ENCODE measurements around the gene CDH15.
A peak's percentile ranks its signal among the peaks of the same experiment; 100 is the strongest.

Gene CDH15

DNA sequence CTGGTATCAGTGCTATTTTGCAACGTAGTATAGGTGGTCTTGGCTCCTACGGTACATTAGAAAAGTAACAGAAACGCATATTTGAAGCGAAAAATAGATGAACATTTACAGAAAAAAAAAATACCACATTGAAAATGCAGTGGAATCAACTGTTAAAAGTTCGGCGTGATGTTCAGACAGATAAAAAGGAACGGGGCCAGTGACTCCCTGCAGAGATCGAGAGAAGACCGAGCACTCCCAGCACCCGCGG lies 45.5 kb downstream of the CDH15 start:
- TF ChIP-seq, protein P1, sequence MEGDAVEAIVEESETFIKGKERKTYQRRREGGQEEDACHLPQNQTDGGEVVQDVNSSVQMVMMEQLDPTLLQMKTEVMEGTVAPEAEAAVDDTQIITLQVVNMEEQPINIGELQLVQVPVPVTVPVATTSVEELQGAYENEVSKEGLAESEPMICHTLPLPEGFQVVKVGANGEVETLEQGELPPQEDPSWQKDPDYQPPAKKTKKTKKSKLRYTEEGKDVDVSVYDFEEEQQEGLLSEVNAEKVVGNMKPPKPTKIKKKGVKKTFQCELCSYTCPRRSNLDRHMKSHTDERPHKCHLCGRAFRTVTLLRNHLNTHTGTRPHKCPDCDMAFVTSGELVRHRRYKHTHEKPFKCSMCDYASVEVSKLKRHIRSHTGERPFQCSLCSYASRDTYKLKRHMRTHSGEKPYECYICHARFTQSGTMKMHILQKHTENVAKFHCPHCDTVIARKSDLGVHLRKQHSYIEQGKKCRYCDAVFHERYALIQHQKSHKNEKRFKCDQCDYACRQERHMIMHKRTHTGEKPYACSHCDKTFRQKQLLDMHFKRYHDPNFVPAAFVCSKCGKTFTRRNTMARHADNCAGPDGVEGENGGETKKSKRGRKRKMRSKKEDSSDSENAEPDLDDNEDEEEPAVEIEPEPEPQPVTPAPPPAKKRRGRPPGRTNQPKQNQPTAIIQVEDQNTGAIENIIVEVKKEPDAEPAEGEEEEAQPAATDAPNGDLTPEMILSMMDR (IDR thresholded peaks at IDR 0.05; ENCODE audit: control insufficient read depth, insufficient read depth, low read depth, low read length, missing control alignments), result no peak
- peak overlapping the region; percentile 94 for H3K4me3 ChIP-seq (ENCODE audit: control insufficient read depth, low read depth, low read length)
- no peak for DNase-seq (ENCODE audit: low read depth)

DNA sequence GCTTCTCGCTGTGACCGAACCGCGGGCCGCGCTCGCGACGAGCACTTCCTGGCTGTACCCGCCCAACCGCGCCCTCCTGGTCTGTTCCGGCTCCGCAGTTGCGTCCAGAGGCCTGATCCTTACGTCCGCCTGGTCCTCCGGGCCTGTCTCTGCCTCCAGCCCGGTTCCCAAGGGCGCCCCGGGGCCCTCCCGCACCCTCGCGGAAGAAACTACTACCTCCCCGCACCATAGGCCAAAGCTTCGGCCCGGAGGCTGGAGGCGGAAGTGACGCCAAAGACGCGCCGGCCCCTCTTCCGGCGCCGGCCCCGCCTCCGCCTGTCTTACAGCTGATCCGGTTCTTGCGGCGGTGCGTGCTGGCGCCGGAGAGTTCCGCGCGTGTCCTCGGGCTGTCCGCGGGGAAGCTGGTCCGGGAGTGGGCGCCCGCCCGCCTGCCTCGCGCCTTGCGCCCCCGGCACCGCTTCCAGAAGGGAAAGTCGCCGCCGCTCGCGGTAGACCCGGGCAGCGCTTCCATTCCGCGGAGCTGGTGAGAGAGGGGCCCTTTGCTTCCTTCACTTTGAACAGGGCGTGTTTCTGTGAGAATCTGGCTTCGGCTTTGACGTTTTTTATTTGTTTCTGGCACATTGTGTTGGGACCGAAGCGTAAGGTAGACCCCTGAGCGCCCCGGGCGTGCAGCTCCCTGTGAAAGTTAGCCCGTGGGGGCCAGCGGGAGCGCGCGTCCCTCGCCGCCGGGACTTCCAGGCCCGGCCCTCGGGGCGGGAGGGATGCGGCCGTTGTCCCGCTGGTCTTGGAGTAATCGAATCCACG lies 46.0 kb downstream of the CDH15 start, which contains the start of gene ZNF778:
Gene ZNF778 (plus strand): TSS at position 316 of the 804 bp plus-strand sequence. CDS start 3,425 bp downstream, outside the sequence.
- TF ChIP-seq, protein P1 (IDR thresholded peaks at IDR 0.05; ENCODE audit: control insufficient read depth, insufficient read depth, low read depth, low read length, missing control alignments), result no peak
- peak; percentile 23 for DNase-seq (ENCODE audit: low read depth)

DNA sequence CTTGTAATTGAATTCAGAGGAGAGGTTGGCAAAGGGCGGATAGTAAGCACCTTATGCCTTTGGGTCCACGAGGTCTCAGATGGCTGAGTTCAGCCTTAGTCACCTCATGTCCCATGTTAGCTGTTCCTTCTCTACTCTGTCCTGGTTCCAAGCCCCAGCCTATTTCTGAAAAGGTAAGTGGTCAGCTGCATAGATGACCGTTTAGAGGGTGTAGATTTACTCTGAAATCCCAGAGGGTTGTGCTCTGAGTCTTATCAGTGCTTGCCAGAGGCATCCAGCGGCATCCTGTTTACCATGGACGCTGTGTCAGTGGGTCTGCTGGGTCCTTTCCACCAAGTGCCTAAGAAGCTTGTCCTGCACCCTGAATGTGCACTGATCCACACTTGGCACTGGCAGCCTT lies 47.8 kb downstream of the CDH15 start:
- no peak for DNase-seq (ENCODE audit: low read depth)
- TF ChIP-seq, protein P1 (IDR thresholded peaks at IDR 0.05; ENCODE audit: control insufficient read depth, insufficient read depth, low read depth, low read length, missing control alignments), result no peak
- no peak overlapping the region for H3K4me3 ChIP-seq (ENCODE audit: control insufficient read depth, low read depth, low read length)

More for the DNA sequence above, 46.0 kb downstream of the CDH15 start, which contains the start of gene ZNF778:
- peak within 1 kb of the TSS; percentile 94 for H3K4me3 ChIP-seq (ENCODE audit: control insufficient read depth, low read depth, low read length)

DNA sequence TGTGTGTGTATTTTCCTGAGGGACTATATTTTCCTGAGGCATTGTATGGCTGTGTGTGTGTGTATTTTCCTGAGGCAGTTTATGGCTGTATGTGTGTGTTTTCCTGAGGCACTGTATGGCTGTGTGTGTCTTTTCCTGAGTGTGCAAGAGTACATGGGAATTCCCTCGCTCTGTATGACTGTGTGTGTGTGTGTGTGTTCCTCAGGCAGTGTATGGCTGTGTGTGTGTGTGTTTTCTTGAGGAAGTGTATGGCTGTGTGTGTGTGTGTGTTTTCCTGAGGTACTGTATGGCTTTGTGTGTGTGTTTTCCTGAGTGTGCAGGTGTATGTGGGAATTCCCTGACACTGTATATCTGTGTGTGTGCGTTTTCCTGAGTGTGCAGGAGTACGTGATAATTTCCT lies 50.1 kb downstream of the CDH15 start:
- no peak overlapping the region for H3K4me3 ChIP-seq (ENCODE audit: control insufficient read depth, low read depth, low read length)
- no peak for DNase-seq (ENCODE audit: low read depth)
- TF ChIP-seq, protein P1 (IDR thresholded peaks at IDR 0.05; ENCODE audit: control insufficient read depth, insufficient read depth, low read depth, low read length, missing control alignments), result no peak

DNA sequence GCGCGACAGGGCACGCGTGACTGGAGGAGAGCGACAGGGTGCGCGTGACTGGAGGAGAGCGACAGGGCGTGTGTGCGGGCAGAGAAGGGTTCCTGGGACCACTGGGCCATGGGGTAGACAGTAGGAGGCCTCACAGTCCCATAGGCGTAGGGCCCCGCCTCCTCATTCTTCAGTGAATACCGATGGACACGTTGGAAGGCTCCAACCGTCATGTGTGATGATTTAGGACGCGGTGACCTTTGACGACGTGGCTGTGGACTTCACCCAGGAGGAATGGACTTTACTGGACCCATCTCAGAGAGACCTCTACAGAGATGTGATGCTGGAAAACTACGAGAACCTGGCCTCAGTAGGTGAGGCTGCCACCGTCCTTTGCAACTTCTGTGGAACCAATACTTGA lies 51.4 kb downstream of the CDH15 start:
- TF ChIP-seq, protein P1 (IDR thresholded peaks at IDR 0.05; ENCODE audit: control insufficient read depth, insufficient read depth, low read depth, low read length, missing control alignments), result no peak
- H3K4me3 ChIP-seq (ENCODE audit: control insufficient read depth, low read depth, low read length), result no peak overlapping the region
- DNase-seq (ENCODE audit: low read depth), result no peak

DNA sequence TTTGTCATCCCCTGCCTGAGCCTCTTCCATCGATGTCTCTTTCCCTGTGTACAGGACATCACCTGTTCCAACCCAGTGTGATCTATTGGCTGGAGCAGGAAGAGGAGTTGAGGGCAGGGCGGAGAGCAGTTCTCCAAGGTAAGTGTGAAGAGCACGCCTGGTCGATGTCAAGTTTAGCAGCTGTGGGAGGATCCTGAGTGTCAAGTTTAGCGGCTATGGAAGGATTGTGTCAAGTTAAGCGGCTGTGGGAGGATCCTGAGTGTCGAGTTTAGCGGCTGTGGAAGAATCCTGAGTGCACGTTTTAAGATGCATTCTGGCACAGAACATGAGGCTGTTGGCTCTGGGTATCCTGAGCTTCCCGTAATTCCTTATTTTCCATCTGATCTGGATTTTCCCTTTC lies 53.1 kb downstream of the CDH15 start:
- H3K4me3 ChIP-seq (ENCODE audit: control insufficient read depth, low read depth, low read length), result no peak overlapping the region
- TF ChIP-seq, protein P1 (IDR thresholded peaks at IDR 0.05; ENCODE audit: control insufficient read depth, insufficient read depth, low read depth, low read length, missing control alignments), result no peak
- DNase-seq (ENCODE audit: low read depth), result no peak
